Trophoblast cell (in vitro differentiated cells and primary cell): ENCODE measurements around the gene LRP1B.

ENCODE experiments used
- DNase-seq, 2 donors: peaks; one replicate each; pipeline ENCODE4 v3.0.0-alpha.2; 2016
- H2AFZ ChIP-seq: 2 replicates; pipeline ENCODE4 v1.6.1; 2013; ENCODE audit warnings: low read length, moderate library complexity, mild to moderate bottlenecking; ENCODE audit not compliant: insufficient read depth, poor library complexity
- H2AK5ac ChIP-seq: 2 replicates; pipeline ENCODE4 v1.6.1; 2013; ENCODE audit warnings: mild to moderate bottlenecking, low read length
- H2BK120ac ChIP-seq: 2 replicates; pipeline ENCODE4 v1.6.1; 2013; ENCODE audit warnings: low read length, mild to moderate bottlenecking, moderate library complexity; ENCODE audit not compliant: insufficient read depth, poor library complexity
- H2BK12ac ChIP-seq: 2 replicates; pipeline ENCODE4 v1.6.1; 2013; ENCODE audit warnings: mild to moderate bottlenecking, low read length, moderate library complexity
- H2BK5ac ChIP-seq: 2 replicates; pipeline ENCODE4 v1.6.1; 2013; ENCODE audit warnings: low read length, low read depth, moderate library complexity, mild to moderate bottlenecking; ENCODE audit not compliant: poor library complexity
- H3K14ac ChIP-seq: 2 replicates; pipeline ENCODE4 v1.6.1; 2013; ENCODE audit warnings: mild to moderate bottlenecking, low read length
- H3K18ac ChIP-seq: 2 replicates; pipeline ENCODE4 v1.6.1; 2013; ENCODE audit warnings: mild to moderate bottlenecking, low read length
- H3K23ac ChIP-seq: 2 replicates; pipeline ENCODE4 v1.6.1; 2013; ENCODE audit warnings: low read length
- H3K27ac ChIP-seq: 2 replicates; pipeline ENCODE4 v1.5.1; 2013; ENCODE audit warnings: low read depth, mild to moderate bottlenecking, inconsistent platforms, low read length, moderate library complexity
- H3K27me3 ChIP-seq: 2 replicates; pipeline ENCODE4 v1.6.1; 2013; ENCODE audit warnings: inconsistent platforms, mild to moderate bottlenecking, low read length, moderate library complexity; ENCODE audit not compliant: insufficient read depth
- H3K36me3 ChIP-seq, 2 experiments: 1 replicate in 1 of 2; 2 replicates in 1 of 2; pipeline ENCODE4 v1.6.1; 2013; ENCODE audit warnings: low read length in 2 of 2, mild to moderate bottlenecking in 2 of 2, moderate library complexity in 1 of 2; ENCODE audit not compliant: insufficient read depth in 2 of 2, control insufficient read depth in 1 of 2
- H3K4ac ChIP-seq: 2 replicates; pipeline ENCODE4 v1.6.1; 2013; ENCODE audit warnings: low read depth, mild to moderate bottlenecking, low read length, moderate library complexity
- H3K4me1 ChIP-seq, 2 experiments: 1 replicate in 1 of 2; 2 replicates in 1 of 2; pipeline ENCODE4 v1.6.1; 2013; ENCODE audit warnings: low read length in 2 of 2, mild to moderate bottlenecking in 2 of 2, moderate library complexity in 1 of 2; ENCODE audit not compliant: insufficient read depth in 2 of 2, control insufficient read depth in 1 of 2
- H3K4me2 ChIP-seq: 2 replicates; pipeline ENCODE4 v1.6.1; 2013; ENCODE audit warnings: inconsistent platforms, mild to moderate bottlenecking, low read length, moderate library complexity
- H3K4me3 ChIP-seq: 2 replicates; pipeline ENCODE4 v1.5.1; 2013; ENCODE audit warnings: mild to moderate bottlenecking, low read depth, low read length, inconsistent platforms
- H3K79me1 ChIP-seq: one replicate; pipeline ENCODE4 v1.6.1; 2013; ENCODE audit warnings: low read length
- H3K79me2 ChIP-seq: 2 replicates; pipeline ENCODE4 v1.6.1; 2013; ENCODE audit warnings: low read length, mild to moderate bottlenecking; ENCODE audit not compliant: control insufficient read depth, insufficient read depth, poor library complexity
- H3K9ac ChIP-seq: 2 replicates; pipeline ENCODE4 v1.6.1; 2013; ENCODE audit warnings: mild to moderate bottlenecking, low read length
- H3K9me3 ChIP-seq: 2 replicates; pipeline ENCODE4 v1.6.1; 2013; ENCODE audit warnings: low read depth, mild to moderate bottlenecking, control low read depth, inconsistent platforms, low read length; ENCODE audit not compliant: insufficient read depth
- H4K12ac ChIP-seq: 2 replicates; pipeline ENCODE4 v1.6.1; 2013; ENCODE audit warnings: low read depth, mild to moderate bottlenecking, low read length, moderate library complexity
- H4K8ac ChIP-seq: 2 replicates; pipeline ENCODE4 v1.6.1; 2013; ENCODE audit warnings: low read depth, mild to moderate bottlenecking, low read length, moderate library complexity
- H4K91ac ChIP-seq: one replicate; pipeline ENCODE4 v1.6.1; 2013; ENCODE audit warnings: low read depth, mild to moderate bottlenecking, low read length, moderate library complexity
- WGBS: extraction: QIAGEN DNeasy Blood & Tissue Kit; methylation state at CpG from one replicate; pipeline ENCODE4 v1.1.7; 2013; ENCODE audit warnings: missing lambda C conversion rate; ENCODE audit not compliant: insufficient read length, insufficient coverage; ENCODE audit errors: extremely low coverage; 5-methylcytosine and 5-hydroxymethylcytosine counted together

Gene LRP1B

DNA sequence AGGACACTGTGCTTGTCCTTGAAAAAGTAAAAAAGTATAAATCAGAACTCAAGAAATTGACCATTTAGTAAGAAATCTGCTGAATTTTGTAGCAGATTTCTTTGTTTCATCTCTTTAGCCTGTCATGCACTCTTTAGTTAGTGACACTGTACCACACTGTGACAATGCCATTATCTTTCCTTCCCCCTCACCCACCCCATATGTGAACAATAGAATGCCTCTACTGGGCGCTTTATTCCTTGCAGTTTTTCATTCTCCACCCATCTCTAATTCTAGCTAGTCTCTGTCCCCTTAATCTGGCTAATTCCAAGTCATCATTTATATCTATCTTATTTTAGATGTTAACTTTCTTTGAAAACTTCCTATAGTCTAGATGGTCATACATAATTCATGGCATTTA, 241.0 kb downstream of the LRP1B start:
- no peaks in the 10 kb centered on the region for H3K4me1 ChIP-seq
- H3K79me2 ChIP-seq: no peaks in the 10 kb centered on the region
- H3K27me3 ChIP-seq: no peaks in the 10 kb centered on the region
- H3K79me1 ChIP-seq: no peaks in the 10 kb centered on the region
- no peak for DNase-seq
- H2BK120ac ChIP-seq: no peak overlapping the region
- H2BK12ac ChIP-seq: no peak overlapping the region
- no peak overlapping the region for H2BK5ac ChIP-seq
- H3K14ac ChIP-seq: no peak overlapping the region
- WGBS: no CpG with 5 or more reads among the region's 1 CpG
- H4K91ac ChIP-seq: no peak overlapping the region
- H2AFZ ChIP-seq: no peak overlapping the region
- no peak overlapping the region for H3K9ac ChIP-seq
- no peak overlapping the region for H3K18ac ChIP-seq
- no peak overlapping the region for H3K4me2 ChIP-seq
- H3K4ac ChIP-seq: no peak overlapping the region
- H3K9me3 ChIP-seq: no peaks in the 10 kb centered on the region
- no peak overlapping the region for H2AK5ac ChIP-seq
- H3K27ac ChIP-seq: no peak overlapping the region
- H3K36me3 ChIP-seq: no peaks in the 10 kb centered on the region
- H4K12ac ChIP-seq: no peak overlapping the region
- no peak overlapping the region for H4K8ac ChIP-seq
- H3K4me3 ChIP-seq: no peak overlapping the region
- no peak overlapping the region for H3K23ac ChIP-seq

DNA sequence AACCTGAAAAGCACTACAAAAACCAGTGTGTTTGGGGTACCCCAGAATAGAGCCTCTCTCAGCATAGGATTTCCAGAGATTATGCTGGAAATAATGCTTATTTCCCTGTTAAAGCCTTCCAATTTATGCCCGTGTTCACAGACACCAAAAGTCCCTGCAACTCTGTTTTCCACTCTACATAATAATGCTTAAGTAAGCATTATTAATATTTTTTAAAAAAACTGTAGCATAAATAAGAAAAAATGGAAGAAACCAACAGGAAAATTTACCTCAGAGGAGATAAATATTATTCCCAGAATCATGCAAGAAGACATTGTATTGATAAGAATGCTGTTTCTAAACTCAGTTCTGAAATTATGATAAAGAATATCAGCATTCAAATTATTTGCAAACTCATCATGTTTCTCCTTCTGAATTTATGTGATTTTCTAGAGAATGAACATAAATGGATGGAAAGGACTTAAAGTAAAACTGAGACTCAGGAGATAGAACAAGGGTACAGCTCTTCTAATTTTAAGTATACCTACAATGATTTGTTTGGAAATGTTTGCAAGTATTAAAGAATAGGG, 241.7 kb downstream of the LRP1B start:
- Histone ChIP-seq H3K23ac (no peak overlapping the region), H3K36me3 (no peaks in the 10 kb centered on the region), H3K27me3 (no peaks in the 10 kb centered on the region), H3K79me2 (no peaks in the 10 kb centered on the region), H3K79me1 (no peaks in the 10 kb centered on the region), H4K12ac (no peak overlapping the region), H2AFZ (no peak overlapping the region), H3K9me3 (no peaks in the 10 kb centered on the region), H2BK5ac (no peak overlapping the region), H4K8ac (no peak overlapping the region), H3K4me1 (no peaks in the 10 kb centered on the region), H2BK12ac (no peak overlapping the region), H2BK120ac (no peak overlapping the region), H3K4me3 (no peak overlapping the region), H3K4me2 (no peak overlapping the region), H3K4ac (no peak overlapping the region), H2AK5ac (no peak overlapping the region), H3K9ac (no peak overlapping the region), H4K91ac (no peak overlapping the region), H3K27ac (no peak overlapping the region), H3K18ac (no peak overlapping the region), H3K14ac (no peak overlapping the region)
- no peak for DNase-seq
- no CpG with 5 or more reads among the region's 1 CpG for WGBS

DNA sequence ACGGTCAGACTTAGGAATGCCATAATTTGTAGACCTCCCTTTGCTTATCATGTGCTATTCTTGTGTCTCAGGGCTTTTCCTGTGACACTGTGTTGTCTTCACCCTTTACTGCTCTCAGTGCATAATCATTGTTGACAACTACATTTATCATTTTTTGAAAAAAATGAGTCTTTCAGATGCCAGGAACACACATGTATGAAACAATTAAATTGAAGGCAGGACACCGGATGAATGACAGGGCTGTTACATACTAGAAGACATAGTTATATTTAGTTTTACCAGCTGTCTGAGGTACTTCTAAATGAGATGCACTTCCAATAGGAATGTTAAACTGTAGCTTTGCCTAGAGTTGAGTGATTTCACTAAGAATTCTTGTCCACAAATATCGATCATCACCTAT, 243.5 kb downstream of the LRP1B start:
- Histone ChIP-seq H3K27ac (no peak overlapping the region), H3K23ac (no peak overlapping the region), H3K4me3 (no peak overlapping the region), H3K4me1 (no peaks in the 10 kb centered on the region), H3K4me2 (no peak overlapping the region), H2AFZ (no peak overlapping the region), H4K91ac (no peak overlapping the region), H2AK5ac (no peak overlapping the region), H2BK5ac (no peak overlapping the region), H3K79me2 (no peaks in the 10 kb centered on the region), H3K9ac (no peak overlapping the region), H3K18ac (no peak overlapping the region), H3K27me3 (no peaks in the 10 kb centered on the region), H3K14ac (no peak overlapping the region), H2BK12ac (no peak overlapping the region), H3K79me1 (no peaks in the 10 kb centered on the region), H3K4ac (no peak overlapping the region), H2BK120ac (no peak overlapping the region), H3K36me3 (no peaks in the 10 kb centered on the region), H3K9me3 (no peaks in the 10 kb centered on the region), H4K12ac (no peak overlapping the region), H4K8ac (no peak overlapping the region)
- DNase-seq: no peak
- WGBS: no CpG with 5 or more reads among the region's 3 CpGs

DNA sequence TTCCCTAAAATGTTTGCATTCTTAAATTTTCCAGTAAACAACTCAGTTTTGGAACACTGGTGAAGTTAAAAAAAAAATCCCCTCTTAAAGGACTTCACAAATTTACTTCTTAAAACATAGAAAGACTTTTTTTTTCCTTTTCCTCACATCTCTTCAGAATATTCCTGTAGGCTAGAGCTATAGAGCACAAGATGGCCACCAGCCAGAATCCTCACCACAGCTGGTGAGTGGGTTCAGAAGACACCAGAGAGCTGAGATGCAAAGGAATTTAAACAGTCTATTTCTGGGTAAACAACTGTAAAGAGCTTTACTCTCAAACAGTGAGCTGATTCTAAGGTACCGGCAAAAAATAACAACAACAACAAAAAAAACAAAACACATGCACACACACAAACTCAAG, 252.8 kb downstream of the LRP1B start:
- no CpG with 5 or more reads among the region's 1 CpG for WGBS

More for the DNA sequence above, 252.8 kb downstream of the LRP1B start:
- H3K27ac ChIP-seq: no peak overlapping the region
- H3K23ac ChIP-seq: no peak overlapping the region
- H3K14ac ChIP-seq: no peak overlapping the region
- no peak overlapping the region for H3K18ac ChIP-seq
- H2BK120ac ChIP-seq: no peak overlapping the region
- no peaks in the 10 kb centered on the region for H3K27me3 ChIP-seq
- no peak overlapping the region for H2AFZ ChIP-seq
- no peak overlapping the region for H3K4me2 ChIP-seq
- no peak overlapping the region for H2BK12ac ChIP-seq
- no peak overlapping the region for H3K4me3 ChIP-seq
- no peaks in the 10 kb centered on the region for H3K9me3 ChIP-seq
- no peaks in the 10 kb centered on the region for H3K79me1 ChIP-seq
- H3K36me3 ChIP-seq: no peaks in the 10 kb centered on the region
- H4K91ac ChIP-seq: no peak overlapping the region
- no peaks in the 10 kb centered on the region for H3K79me2 ChIP-seq
- H2BK5ac ChIP-seq: no peak overlapping the region
- no peak for DNase-seq
- H3K9ac ChIP-seq: no peak overlapping the region
- no peaks in the 10 kb centered on the region for H3K4me1 ChIP-seq
- H4K8ac ChIP-seq: no peak overlapping the region
- no peak overlapping the region for H4K12ac ChIP-seq
- H2AK5ac ChIP-seq: no peak overlapping the region
- H3K4ac ChIP-seq: no peak overlapping the region
